CD1c-positive myeloid dendritic cell (primary cell): ENCODE results near the gene GPATCH3.
"Not testable (repeated sequence)": the region's sequence is repeated elsewhere in the genome, so short reads cannot be mapped to it uniquely, and the experiment has no call there.

Experiments used
- DNase-seq: peaks from one replicate; pipeline ENCODE4 v3.0.0-alpha.2; 2016; ENCODE audit errors: extremely low spot score

Gene GPATCH3, protein sequence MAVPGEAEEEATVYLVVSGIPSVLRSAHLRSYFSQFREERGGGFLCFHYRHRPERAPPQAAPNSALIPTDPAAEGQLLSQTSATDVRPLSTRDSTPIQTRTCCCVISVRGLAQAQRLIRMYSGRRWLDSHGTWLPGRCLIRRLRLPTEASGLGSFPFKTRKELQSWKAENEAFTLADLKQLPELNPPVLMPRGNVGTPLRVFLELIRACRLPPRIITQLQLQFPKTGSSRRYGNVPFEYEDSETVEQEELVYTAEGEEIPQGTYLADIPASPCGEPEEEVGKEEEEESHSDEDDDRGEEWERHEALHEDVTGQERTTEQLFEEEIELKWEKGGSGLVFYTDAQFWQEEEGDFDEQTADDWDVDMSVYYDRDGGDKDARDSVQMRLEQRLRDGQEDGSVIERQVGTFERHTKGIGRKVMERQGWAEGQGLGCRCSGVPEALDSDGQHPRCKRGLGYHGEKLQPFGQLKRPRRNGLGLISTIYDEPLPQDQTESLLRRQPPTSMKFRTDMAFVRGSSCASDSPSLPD

DNA sequence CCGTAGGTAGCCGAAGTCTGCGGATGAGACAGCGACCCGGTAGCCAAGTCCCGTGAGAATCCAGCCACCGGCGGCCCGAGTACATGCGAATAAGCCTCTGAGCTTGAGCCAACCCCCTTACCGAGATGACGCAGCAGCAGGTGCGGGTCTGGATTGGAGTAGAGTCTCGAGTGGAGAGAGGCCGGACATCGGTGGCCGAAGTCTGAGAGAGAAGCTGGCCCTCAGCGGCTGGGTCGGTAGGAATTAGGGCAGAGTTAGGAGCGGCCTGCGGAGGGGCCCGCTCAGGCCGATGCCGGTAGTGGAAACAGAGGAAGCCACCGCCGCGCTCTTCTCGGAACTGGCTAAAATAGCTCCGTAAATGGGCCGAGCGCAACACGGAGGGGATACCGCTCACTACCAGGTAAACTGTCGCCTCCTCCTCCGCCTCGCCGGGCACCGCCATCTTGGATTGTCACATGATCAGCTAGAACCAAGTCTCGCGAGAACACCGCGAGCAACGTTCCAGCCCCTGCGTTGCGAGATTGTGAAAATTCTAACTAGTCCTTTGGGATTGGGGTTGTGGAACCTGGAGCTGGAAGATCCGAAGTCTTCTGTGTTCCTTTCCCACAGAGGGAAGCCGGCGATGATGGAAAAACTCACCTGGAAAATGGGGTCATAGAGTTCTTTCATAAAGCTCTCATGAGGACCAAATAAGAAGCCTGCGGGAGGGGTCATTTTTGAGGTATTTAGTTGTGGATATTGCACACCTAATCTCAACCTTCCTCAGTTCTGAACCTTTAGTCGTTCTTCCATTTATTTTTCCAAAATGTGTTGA, at the start of gene GPATCH3:
GPATCH3 (minus strand) TSS at position 467 of the 814 bp plus-strand sequence; CDS start at position 442, 25 bp downstream.
- DNase-seq, result peak; percentile 94

DNA sequence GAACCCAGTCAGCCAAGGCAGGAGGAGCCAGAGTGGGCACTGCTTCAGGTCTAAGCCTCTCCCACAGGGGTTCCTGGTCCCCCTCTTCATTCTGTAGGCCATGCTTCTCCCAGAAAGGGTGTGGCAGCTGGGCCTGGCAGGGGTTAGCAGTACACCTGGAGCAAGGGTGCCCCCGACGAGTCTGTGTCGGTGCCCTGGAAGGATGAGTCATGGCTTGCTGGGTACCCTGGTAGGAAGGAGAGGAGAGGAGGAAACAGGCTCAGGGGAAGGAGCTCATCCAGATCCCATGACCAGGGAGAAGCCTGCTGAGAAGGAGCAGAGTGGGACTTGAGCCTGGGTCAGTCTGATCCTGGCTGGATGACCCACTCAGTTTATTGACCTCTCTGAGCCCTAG, 49.7 kb upstream of the GPATCH3 start:
- DNase-seq, result no peak

DNA sequence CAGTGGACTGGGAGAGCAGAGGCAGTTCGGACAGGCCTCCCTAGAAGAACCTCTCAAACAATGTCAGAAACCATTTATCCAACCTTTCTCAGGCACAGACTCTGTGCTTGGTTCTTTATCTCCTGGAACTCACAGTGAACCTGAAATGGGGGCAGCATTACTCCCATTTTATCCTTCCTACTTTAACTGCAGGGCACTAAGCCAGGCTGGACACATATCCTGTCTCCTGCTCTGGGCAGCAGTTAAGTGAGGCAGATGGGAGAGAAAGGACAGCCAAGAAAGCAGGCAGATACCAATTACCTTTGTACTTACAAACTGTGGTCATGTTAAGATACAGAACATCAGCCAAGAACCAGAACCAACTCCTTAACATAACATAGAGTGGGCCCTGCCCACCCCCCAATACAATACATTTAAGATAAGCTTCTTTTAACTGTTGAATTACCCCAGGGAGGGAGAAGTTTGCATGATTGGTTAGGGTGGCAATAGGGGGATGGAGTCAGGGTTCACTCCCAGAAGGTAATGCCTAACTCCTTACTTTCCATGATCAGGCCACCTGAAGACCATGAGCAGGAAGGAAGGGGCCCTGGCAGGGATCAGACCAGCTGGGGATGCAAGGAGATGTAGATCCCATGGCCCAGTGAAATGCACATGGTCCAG, 49.1 kb upstream of the GPATCH3 start:
- DNase-seq, result no peak

DNA sequence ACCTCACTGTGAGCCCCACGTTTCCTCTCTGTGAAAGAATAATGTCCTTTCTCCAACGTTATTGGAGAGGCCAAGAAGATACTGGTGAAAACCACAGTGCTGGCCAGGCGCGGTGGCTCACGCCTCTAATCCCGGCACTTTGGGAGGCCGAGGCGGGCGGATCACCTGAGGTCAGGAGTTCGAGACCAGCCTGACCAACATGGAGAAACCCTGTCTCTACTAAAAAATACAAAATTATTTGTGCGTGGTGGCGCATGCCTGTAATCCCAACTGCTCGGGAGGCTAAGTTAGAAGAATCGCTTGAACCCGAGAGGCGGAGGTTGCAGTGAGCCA, 48.4 kb upstream of the GPATCH3 start:
- DNase-seq, result not testable (repeated sequence)

DNA sequence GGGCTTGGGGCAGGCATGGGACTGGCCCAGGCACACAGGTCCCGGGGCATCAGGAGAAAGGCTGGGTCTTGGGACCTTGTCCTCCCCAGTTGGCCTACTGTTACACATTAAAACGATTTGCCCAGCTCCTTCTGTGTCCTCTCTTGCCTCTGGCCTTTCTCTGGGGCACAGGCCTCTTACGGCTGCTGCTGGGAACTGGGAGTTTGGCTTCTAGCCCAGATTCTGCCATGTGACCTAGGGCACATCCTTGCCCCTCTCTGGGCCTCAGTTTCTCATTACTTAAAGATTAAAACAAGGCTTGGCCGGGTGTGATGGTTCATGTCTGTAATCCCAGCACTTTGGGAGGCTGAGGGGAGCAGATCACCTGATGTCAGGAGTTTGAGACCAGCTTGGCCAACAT, 46.0 kb upstream of the GPATCH3 start:
- DNase-seq, result no peak

DNA sequence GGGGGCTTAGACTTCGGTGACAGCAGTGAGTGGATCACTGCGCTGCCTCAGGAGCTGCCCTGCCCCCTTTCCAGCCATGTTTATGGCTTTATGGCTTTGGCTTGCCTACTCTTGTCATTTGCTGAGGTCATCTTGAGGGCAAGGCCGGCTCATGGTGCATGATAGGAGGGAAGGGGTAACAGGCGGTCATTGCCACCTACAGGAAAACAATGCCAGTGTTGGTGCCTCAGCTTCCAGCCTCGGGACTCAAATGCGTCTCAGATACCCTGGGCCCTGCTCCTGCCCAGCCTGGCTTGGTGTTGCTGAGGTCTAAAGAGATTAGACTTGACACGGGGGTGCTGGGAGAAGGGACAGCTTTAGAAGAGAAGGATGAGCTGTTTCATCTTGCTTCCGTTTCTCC, 45.5 kb upstream of the GPATCH3 start:
- DNase-seq, result no peak

DNA sequence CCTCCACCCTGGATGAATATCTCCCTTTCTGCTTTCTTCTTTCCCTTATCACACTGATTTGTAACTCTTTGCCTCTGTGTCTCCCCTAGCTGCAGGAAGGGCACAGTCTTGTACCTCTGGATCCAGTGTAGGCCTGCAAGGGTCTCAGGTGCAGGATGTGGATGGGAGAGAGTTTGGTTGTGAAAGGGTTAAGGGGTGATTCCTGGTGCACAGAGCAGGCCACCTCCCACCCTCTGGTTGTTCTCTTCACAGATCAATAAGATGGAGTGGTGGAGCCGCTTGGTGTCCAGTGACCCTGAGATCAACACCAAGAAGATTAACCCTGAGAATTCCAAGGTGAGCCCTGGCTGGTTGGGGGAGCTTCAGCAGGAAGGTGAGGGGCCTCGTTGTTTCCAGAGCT, 44.9 kb upstream of the GPATCH3 start:
- DNase-seq, result no peak

DNA sequence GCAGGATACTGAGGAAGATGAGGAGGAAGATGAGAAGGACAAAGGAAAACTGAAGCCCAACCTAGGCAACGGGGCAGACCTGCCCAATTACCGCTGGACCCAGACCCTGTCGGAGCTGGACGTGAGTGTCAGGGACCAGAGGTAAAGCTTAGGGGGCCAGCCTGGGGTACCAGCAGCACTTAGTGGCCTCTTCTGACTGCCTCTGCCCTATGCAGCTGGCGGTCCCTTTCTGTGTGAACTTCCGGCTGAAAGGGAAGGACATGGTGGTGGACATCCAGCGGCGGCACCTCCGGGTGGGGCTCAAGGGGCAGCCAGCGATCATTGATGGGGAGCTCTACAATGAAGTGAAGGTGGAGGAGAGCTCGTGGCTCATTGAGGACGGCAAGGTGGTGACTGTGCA, 42.4 kb upstream of the GPATCH3 start:
- DNase-seq, result no peak

DNA sequence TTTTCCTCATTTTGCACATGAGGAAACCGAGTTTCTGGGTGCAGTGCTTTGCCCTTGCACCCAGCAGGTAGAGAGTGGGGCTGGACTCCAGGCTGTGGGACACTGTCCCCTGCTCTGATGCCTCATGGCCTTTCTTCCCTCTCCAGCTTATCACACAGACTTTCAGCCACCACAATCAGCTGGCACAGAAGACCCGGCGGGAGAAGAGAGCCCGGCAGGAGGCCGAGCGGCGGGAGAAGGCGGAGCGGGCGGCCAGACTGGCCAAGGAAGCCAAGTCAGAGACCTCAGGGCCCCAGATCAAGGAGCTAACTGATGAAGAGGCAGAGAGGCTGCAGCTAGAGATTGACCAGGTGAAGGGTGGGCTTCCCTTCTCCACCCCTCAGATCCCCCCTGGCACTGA, 41.0 kb upstream of the GPATCH3 start:
- DNase-seq, result no peak

DNA sequence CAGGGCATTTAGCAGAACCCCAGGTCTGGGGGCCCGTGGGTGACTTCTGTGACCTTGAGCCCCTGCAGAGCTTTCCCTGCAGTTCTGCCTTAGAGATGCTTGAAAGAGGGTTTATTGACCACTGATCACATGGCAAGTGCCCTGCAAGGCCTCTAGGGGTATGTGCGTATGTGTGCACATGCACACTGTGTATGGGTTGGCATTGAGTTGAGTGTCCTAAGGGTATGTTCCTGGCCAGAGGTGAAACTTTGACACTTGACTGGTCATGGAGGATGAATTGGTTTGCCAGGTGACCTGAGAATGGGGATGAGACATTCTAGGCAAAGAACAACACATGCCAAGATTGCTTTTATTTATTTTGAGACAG, 38.4 kb upstream of the GPATCH3 start:
- no peak for DNase-seq

DNA sequence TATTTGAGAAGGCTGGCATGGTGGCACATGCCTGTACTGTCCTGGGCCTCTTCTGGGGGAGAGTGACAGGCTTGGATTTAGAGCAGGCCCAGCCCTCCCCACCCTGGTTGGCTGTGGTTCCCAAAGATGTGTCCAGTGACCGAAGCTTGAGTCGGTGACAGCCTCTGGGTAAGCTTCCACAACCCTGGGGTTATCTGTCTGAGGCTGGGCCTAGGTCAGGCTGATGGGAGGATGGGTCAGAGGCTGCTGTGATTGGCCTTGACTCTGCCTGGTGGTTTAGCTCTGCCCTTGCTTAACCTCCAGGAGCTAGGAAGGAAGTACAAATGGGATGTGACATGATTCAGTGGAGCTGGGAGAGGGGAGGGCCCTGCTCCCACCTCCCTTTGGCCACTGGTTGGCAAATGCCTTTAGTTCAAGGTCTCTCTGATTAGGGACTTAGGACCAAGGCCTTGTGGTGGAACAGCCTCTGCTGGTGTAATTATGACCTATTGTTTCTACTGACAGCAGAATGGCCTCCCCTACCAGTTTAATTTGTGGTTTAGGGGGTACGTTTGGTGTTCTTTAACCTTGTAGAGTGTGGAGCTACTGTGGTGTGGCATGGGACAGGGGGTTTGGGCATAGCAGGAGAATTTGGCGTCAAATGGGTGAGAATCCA, 37.9 kb upstream of the GPATCH3 start:
- peak; percentile 63 for DNase-seq

DNA sequence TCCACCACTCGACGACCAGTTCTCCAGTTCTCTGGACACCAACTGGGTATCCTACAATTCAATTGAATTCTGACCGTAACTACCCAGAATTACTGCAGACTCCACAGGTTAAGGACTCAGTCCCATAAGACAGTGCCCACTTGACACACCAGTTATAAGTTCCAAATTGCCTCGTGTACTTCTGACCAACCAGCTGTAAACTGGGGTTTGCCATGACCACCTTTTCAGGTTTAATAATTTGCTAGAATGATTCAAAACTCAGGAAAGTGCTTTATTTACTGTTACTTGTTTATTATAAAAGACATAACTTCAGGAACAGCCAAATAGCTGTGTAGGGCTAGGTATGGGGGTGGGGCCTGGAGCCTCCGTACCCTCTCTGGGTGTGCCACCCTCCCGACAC, 36.6 kb upstream of the GPATCH3 start:
- no peak for DNase-seq

DNA sequence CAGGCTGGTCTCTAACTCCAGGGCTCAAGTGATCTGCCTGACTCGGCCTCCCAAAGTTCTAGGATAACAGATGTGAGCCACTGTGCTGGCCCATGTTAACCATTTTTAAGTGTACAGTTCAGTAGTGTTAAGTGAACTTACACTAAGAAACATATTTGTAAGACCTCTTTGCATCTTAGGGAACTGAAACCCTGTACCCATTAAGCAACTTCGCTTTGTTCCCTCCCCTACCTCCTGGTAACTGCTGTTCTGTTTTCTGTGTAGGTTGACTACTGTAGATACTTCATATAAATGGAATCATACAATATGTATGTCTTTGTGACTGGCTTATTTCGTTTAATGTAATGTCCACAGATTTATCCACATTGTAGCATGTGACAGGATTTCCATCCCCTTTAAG, 32.3 kb upstream of the GPATCH3 start:
- DNase-seq, result peak; percentile 89

DNA sequence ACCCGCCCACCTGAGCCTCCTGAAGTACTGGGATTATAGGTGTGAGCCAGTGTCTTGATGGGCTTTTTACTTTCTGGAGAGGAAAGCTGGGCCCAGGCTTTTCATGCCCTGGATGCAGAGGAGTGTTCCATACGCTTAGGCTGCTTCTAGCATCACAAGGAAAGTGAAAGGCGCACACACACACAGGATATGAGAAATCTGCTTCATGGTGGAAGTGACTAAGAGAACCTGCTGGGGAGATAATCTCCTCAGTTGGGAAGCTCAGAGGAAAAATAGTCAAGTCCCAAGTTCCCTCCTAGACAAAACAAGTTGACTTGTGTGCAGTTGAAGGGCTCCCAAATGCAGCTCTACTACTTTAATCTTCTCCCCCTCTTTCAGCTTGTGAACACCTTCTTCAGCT, 23.4 kb upstream of the GPATCH3 start:
- no peak for DNase-seq

DNA sequence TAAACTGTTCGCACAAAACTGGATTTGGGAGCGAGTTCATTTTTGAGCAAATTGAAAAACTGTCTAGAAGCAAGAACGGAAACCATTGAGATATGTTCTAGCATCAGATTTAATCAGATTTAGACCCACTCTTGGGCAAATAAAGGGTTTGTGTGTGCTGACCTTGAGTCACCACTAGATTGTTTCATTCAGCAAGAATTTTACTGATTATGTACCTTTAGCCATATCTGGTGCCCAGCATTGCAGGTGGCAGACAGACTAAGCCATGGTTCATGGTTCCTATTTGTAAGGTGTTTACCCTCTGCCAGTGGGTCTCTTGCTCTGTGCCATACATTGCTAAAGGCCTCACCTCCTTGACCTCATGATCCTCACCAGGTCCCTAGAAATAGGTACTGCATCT, 22.6 kb upstream of the GPATCH3 start:
- DNase-seq, result no peak

DNA sequence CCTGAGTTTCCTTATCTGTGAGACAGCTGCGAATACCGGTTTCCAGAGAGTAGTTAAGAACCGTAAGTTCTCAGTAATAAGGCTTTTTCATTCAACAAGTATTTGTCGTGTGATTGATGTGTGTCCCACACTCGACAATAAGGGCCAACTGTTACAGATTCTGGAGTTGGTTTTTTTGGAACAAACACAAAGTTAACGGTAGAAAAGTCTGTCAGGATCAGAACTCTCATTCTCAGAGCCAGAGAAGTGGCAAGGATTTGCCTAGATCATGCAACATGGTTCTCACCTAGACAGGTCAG, 22.1 kb upstream of the GPATCH3 start:
- DNase-seq, result no peak

DNA sequence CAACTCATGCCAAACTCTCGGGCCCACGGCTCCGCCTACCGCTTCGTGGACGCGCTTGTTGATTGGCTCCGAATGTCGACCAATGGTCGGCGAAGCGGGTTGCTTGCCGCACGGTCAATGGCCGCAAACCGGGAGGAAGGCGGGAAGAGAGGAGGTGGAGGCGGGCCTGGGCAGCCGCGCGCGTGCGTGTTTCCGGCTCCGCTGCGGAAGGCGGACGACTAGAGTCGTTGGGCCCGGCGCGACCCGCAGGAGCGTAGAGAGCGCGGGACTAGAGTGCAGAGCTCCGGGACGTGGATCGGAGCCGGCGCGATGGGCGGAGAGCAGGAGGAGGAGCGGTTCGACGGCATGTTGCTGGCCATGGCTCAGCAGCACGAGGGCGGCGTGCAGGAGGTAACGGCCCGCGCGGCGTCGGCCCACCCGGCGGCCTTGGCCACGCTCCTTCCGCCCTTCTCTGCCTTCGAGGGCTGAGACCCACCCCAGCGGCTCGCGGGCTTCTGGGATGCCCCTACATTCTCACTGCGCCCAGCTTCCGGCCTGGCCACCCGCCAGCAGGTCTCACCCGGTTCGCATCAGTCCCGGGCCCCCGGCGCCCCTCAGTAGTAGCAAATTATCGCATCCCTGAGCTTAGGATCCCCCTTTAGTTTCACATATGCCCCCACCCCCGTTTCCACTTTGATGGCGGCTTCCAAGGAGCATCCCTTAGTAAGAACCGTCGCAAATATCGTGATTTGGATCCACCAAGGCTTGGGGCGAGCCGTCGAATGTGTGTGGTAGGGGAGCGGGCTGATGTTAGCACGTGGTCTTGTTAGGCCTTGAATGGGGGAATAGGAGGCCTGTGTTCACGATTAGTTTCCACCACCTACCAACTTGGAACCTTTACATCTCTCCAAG, 21.5 kb upstream of the GPATCH3 start, which contains the start of gene NUDC:
NUDC (plus strand) TSS at position 204 of the 891 bp plus-strand sequence; CDS start at position 310, 106 bp downstream.
- peak; percentile 99 for DNase-seq

DNA sequence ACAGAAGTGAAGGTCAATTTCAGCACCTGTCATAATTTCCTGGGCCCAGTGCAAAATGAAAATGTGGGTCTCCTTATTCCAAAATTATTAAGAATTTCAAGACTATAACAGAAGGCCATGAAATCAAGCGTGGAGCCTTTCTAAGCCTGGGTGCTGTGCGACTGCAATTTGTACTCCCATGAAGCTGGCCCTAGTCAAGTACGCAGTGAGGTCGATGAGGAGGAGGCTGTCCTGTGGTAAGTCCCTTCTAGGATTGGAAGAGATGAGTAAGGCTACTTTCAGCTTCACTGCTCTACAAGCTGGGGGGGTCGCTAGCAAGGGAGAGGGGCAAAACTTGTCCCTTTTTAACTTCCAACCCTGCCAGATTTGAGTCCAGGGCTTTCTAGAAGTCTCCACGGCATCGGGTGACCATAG, 20.9 kb upstream of the GPATCH3 start:
- DNase-seq, result no peak

DNA sequence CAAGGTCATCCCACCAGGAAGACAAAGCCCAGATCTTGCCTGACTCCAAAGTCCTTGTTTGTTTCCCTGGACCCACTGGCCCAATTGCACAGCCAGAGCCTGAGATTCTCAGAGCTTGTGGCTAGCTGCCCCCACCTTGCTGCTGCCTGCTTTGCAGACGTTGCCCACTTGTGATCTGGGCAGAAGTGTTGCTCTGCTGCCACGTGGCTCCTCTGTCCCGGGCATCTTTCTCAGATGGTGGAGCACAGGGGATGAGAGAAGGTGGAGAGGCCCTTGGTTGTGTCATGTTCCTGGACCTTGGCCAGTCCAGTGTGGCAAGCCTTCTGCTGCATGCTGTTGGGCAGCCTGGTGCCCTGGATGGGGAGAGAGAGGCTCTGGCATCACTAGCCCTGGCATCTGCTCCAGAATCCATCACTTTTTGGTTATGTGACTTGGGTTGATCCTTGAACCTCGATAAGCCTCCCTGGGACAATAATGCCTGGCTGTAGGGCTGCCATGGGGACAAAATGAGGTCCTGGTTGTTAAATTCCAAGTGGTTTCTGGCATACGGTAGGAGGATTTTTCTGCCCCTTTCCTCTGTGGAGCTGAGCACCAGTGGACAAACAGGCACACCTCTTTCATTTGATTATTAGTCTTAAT, 15.1 kb upstream of the GPATCH3 start:
- DNase-seq, result no peak
